HTR-8/SVneo (cell line): ENCODE measurements around the gene ADPRM.
A peak's percentile ranks its signal among the peaks of the same experiment; 100 is the strongest.
"Not testable (repeated sequence)": the region's sequence is repeated elsewhere in the genome, so short reads cannot be mapped to it uniquely, and the experiment has no call there.

Experiments used
- DNase-seq: peaks from one replicate; pipeline ENCODE4 v3.0.0; 2011; ENCODE audit warnings: low spot score, mixed read lengths; ENCODE audit not compliant: insufficient read length
- FAIRE-seq: peaks from 2 replicates; lab custom pipeline; 2011; peaks lifted over from hg19 to GRCh38; lab: Jason Lieb, UNC

The ADPRM gene

GRCh38 chr17:10697092-10698081, at the start of gene ADPRM, which contains the start of gene SCO1:
TSS of gene ADPRM (plus strand) at chr17:10697594. CDS start at chr17:10704927, 7,333 bp downstream.
TSS of gene SCO1 (minus strand) at chr17:10697533. CDS start at chr17:10697507, 26 bp downstream.
- FAIRE-seq (no peak), DNase-seq (peak; percentile 90)

- DNase-seq, result no peak
- FAIRE-seq, result no peak
These were observed 49.0 kb upstream of the ADPRM start for GRCh38 chr17:10648381-10648780.

- DNase-seq, result no peak
- no peak for FAIRE-seq
These were observed 48.4 kb upstream of the ADPRM start for GRCh38 chr17:10648956-10649355.

GRCh38 chr17:10649602-10650001, 47.8 kb upstream of the ADPRM start:
- FAIRE-seq (no peak), DNase-seq (no peak)

- no peak for FAIRE-seq
These were observed 45.5 kb upstream of the ADPRM start for GRCh38 chr17:10651927-10652326.

GRCh38 chr17:10652984-10653659, 44.3 kb upstream of the ADPRM start:
- DNase-seq (no peak), FAIRE-seq (no peak)

More at GRCh38 chr17:10651927-10652326, 45.5 kb upstream of the ADPRM start:
- DNase-seq, result no peak

GRCh38 chr17:10653987-10654386, 43.4 kb upstream of the ADPRM start:
- no peak for FAIRE-seq

GRCh38 chr17:10657148-10657547, 40.2 kb upstream of the ADPRM start, which contains the start of gene MYH3:
TSS of gene MYH3 (minus strand) at chr17:10657309. CDS start at chr17:10655064, 2,245 bp downstream.
- DNase-seq, result no peak
- no peak for FAIRE-seq

More at GRCh38 chr17:10653987-10654386, 43.4 kb upstream of the ADPRM start:
- DNase-seq, result no peak

- FAIRE-seq (no peak), DNase-seq (no peak)
These were observed 39.5 kb upstream of the ADPRM start for GRCh38 chr17:10657879-10658278.

GRCh38 chr17:10661437-10661836, 36.0 kb upstream of the ADPRM start:
- FAIRE-seq, result no peak
- DNase-seq, result no peak

- FAIRE-seq (no peak), DNase-seq (no peak)
These were observed 34.2 kb upstream of the ADPRM start for GRCh38 chr17:10663231-10663630.

GRCh38 chr17:10664571-10664970, 32.8 kb upstream of the ADPRM start:
- DNase-seq, result no peak
- no peak for FAIRE-seq

- DNase-seq (no peak), FAIRE-seq (no peak)
These were observed 30.5 kb upstream of the ADPRM start for GRCh38 chr17:10666906-10667305.

GRCh38 chr17:10668775-10669174, 28.6 kb upstream of the ADPRM start:
- FAIRE-seq (no peak), DNase-seq (peak; percentile 45)

GRCh38 chr17:10673312-10673711, 24.1 kb upstream of the ADPRM start:
- no peak for FAIRE-seq
- DNase-seq, result no peak

GRCh38 chr17:10674704-10675103, 22.7 kb upstream of the ADPRM start:
- DNase-seq (no peak), FAIRE-seq (no peak)

GRCh38 chr17:10681866-10682446, 15.4 kb upstream of the ADPRM start:
- FAIRE-seq (no peak), DNase-seq (peak; percentile 29)

GRCh38 chr17:10683853-10684252, 13.5 kb upstream of the ADPRM start:
- FAIRE-seq, result no peak

GRCh38 chr17:10687499-10687898, 9.9 kb upstream of the ADPRM start:
- FAIRE-seq, result no peak
- DNase-seq, result no peak

More at GRCh38 chr17:10683853-10684252, 13.5 kb upstream of the ADPRM start:
- DNase-seq, result peak; percentile 15

GRCh38 chr17:10695875-10696407, 1.5 kb upstream of the ADPRM start:
- not testable (repeated sequence) for FAIRE-seq, DNase-seq
